ENCODE data around the gene OVAAL.

Gene OVAAL

GRCh38 chr1:180524160-180524914, 34.4 kb upstream of the OVAAL start (continued):
- TF ChIP-seq ZNF596 (tag by site-specific recombination; IDR thresholded peaks at IDR 0.05): no peak

- POLR2A ChIA-PET: no interaction called here
- H3K4me1 ChIP-seq (ENCODE audit: control insufficient read depth, insufficient read depth, low read length): no peaks in the 10 kb centered on the region
- H3K36me3 ChIP-seq (ENCODE audit: control insufficient read depth in 2 of 2, insufficient read depth in 1 of 2, low read length in 2 of 2): no peaks in the 10 kb centered on the region
- no peak overlapping the region for H3K27ac ChIP-seq (ENCODE audit: extremely low read depth, low read depth, low read length)
- no peak overlapping the region for H3K4me3 ChIP-seq (ENCODE audit: low read depth, low read length)
- CTCF ChIA-PET: interaction anchor here (0.6 to 1.1 kb wide), 5 partner anchors 8 to 1529 kb away, joined by 3 to 4 read pairs (median 4); no protein-coding TSS in a partner anchor
- no peaks in the 10 kb centered on the region for H3K9me3 ChIP-seq (ENCODE audit: control insufficient read depth, insufficient read depth, low read depth, low read length)
- TF ChIP-seq ZNF19 (tag by site-specific recombination; IDR thresholded peaks at IDR 0.05; ENCODE audit: low read depth) (no peak), ZFHX2 (tag by site-specific recombination; conservative IDR thresholded peaks at IDR 0.05) (no peak), ZNF174 (tag by site-specific recombination; IDR thresholded peaks at IDR 0.05) (no peak), ZNF561 (tag by site-specific recombination; IDR thresholded peaks at IDR 0.05; ENCODE audit: borderline replicate concordance) (no peak), ZNF776 (tag by site-specific recombination; IDR thresholded peaks at IDR 0.05; ENCODE audit: borderline replicate concordance) (no peak), BCL6B (tag by site-specific recombination; IDR thresholded peaks at IDR 0.05) (no peak), ZNF341 (tag by site-specific recombination; IDR thresholded peaks at IDR 0.05; ENCODE audit: low read depth) (no peak), ZNF416 (tag by site-specific recombination; IDR thresholded peaks at IDR 0.05) (no peak), GFI1B (tag by site-specific recombination; IDR thresholded peaks at IDR 0.05) (no peak), ZNF76 (tag by site-specific recombination; IDR thresholded peaks at IDR 0.05; ENCODE audit: borderline replicate concordance, low read depth) (no peak), ZBTB11 (tag by site-specific recombination; conservative IDR thresholded peaks at IDR 0.05; ENCODE audit: low read depth) (no peak), ZNF433 (tag by site-specific recombination; IDR thresholded peaks at IDR 0.05; ENCODE audit: low read depth) (no peak), ZNF146 (tag by site-specific recombination; IDR thresholded peaks at IDR 0.05) (no peak), YY2 (tag by site-specific recombination; IDR thresholded peaks at IDR 0.05) (no peak), GLIS2 (tag by site-specific recombination; IDR thresholded peaks at IDR 0.05) (no peak), ZNF404 (tag by site-specific recombination; IDR thresholded peaks at IDR 0.05) (no peak), ZNF138 (tag by site-specific recombination; IDR thresholded peaks at IDR 0.05; ENCODE audit: borderline replicate concordance) (no peak), ZBTB6 (tag by site-specific recombination; IDR thresholded peaks at IDR 0.05) (no peak), FEZF1 (tag by site-specific recombination; IDR thresholded peaks at IDR 0.05) (no peak)
These were observed 33.6 kb upstream of the OVAAL start for GRCh38 chr1:180524915-180525714.
